ENCODE results near the gene MAML2. TPM values are rescaled to one million over a fixed set of nuclear protein-coding genes. Genes with fewer than 3 reads are reported as not detected.

MAML2 gene
- total and polyA plus RNA-seq, 2 of the 13 experiments (the other 11 are each of a cell fraction or from before 2014, with no cell fraction given): 2.3 to 25.9 TPM

DNA sequence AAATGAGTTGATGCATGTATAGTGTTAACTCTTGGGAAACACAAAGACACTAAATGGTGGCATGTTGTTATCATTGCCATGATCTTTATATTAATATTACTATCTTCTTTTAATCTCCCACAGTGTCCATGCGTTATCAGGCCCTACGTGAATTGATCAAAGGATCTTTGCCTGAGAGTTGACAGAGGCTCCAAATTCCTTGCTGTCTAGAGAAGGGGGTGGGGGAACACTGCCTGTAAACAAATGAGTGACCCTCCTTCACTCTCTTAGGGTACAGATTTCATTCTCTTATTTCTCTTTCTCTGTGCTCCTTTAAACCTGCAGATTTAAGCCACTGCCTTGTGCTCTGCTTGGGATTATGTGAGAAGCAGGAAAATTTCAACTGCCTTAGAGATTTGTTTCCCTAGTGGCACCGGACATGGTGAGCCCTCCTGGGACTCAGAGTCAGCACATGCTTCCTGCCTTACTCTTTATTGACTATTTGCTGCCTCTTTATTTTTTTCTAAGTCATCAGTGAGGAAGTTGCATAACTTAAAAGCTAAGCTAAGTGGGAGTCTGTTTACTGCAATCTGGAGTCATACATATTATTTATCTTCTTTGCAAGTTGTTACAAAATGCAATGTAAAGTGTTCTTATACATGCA lies 122.9 kb downstream of the MAML2 start (continued):
- 0 out of 2 replicates have a peak, but pooled peaks have one; percentile 21 for TF ChIP-seq PPARG (CRISPR knock-in tag; conservative IDR thresholded peaks at IDR 0.05)
- TF ChIP-seq ZNF333 (CRISPR knock-in tag; IDR thresholded peaks at IDR 0.05; ENCODE audit: borderline replicate concordance): no peak
- no peak for TF ChIP-seq SP140L (CRISPR knock-in tag; IDR thresholded peaks at IDR 0.05; ENCODE audit: borderline replicate concordance)
- no peak for TF ChIP-seq GPN1 (CRISPR knock-in tag; IDR thresholded peaks at IDR 0.05; ENCODE audit: borderline replicate concordance)
- TF ChIP-seq, protein P1, sequence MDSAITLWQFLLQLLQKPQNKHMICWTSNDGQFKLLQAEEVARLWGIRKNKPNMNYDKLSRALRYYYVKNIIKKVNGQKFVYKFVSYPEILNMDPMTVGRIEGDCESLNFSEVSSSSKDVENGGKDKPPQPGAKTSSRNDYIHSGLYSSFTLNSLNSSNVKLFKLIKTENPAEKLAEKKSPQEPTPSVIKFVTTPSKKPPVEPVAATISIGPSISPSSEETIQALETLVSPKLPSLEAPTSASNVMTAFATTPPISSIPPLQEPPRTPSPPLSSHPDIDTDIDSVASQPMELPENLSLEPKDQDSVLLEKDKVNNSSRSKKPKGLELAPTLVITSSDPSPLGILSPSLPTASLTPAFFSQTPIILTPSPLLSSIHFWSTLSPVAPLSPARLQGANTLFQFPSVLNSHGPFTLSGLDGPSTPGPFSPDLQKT (CRISPR knock-in tag; IDR thresholded peaks at IDR 0.05; ENCODE audit: borderline replicate concordance): no peak
- TF ChIP-seq NFYC (CRISPR knock-in tag; IDR thresholded peaks at IDR 0.05): no peak
- TF ChIP-seq, protein P2, sequence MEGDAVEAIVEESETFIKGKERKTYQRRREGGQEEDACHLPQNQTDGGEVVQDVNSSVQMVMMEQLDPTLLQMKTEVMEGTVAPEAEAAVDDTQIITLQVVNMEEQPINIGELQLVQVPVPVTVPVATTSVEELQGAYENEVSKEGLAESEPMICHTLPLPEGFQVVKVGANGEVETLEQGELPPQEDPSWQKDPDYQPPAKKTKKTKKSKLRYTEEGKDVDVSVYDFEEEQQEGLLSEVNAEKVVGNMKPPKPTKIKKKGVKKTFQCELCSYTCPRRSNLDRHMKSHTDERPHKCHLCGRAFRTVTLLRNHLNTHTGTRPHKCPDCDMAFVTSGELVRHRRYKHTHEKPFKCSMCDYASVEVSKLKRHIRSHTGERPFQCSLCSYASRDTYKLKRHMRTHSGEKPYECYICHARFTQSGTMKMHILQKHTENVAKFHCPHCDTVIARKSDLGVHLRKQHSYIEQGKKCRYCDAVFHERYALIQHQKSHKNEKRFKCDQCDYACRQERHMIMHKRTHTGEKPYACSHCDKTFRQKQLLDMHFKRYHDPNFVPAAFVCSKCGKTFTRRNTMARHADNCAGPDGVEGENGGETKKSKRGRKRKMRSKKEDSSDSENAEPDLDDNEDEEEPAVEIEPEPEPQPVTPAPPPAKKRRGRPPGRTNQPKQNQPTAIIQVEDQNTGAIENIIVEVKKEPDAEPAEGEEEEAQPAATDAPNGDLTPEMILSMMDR (CRISPR knock-in tag; IDR thresholded peaks at IDR 0.05): no peak
- TF ChIP-seq ZNF256 (CRISPR knock-in tag; conservative IDR thresholded peaks at IDR 0.05): no peak
- TF ChIP-seq ZNF782 (CRISPR knock-in tag; IDR thresholded peaks at IDR 0.05; ENCODE audit: borderline replicate concordance): no peak
- no peak for TF ChIP-seq ZFYVE20 (CRISPR knock-in tag; IDR thresholded peaks at IDR 0.05; ENCODE audit: borderline replicate concordance, low read depth)
- no peak for TF ChIP-seq ETV6 (CRISPR knock-in tag; conservative IDR thresholded peaks at IDR 0.05)
- no peak for TF ChIP-seq EED (CRISPR knock-in tag; IDR thresholded peaks at IDR 0.05)
- no peak for TF ChIP-seq ZSCAN25 (CRISPR knock-in tag; IDR thresholded peaks at IDR 0.05)
- TF ChIP-seq, protein P3, sequence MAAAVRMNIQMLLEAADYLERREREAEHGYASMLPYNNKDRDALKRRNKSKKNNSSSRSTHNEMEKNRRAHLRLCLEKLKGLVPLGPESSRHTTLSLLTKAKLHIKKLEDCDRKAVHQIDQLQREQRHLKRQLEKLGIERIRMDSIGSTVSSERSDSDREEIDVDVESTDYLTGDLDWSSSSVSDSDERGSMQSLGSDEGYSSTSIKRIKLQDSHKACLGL (CRISPR knock-in tag; IDR thresholded peaks at IDR 0.05): no peak
- no peak for TF ChIP-seq ATF7-NPFF (CRISPR knock-in tag; IDR thresholded peaks at IDR 0.05; ENCODE audit: low read depth)
- no peak for TF ChIP-seq KLF6 (CRISPR knock-in tag; IDR thresholded peaks at IDR 0.05)
- TF ChIP-seq, protein P4, sequence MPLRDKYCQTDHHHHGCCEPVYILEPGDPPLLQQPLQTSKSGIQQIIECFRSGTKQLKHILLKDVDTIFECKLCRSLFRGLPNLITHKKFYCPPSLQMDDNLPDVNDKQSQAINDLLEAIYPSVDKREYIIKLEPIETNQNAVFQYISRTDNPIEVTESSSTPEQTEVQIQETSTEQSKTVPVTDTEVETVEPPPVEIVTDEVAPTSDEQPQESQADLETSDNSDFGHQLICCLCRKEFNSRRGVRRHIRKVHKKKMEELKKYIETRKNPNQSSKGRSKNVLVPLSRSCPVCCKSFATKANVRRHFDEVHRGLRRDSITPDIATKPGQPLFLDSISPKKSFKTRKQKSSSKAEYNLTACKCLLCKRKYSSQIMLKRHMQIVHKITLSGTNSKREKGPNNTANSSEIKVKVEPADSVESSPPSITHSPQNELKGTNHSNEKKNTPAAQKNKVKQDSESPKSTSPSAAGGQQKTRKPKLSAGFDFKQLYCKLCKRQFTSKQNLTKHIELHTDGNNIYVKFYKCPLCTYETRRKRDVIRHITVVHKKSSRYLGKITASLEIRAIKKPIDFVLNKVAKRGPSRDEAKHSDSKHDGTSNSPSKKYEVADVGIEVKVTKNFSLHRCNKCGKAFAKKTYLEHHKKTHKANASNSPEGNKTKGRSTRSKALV (CRISPR knock-in tag; IDR thresholded peaks at IDR 0.05): no peak
- TF ChIP-seq, protein P5, sequence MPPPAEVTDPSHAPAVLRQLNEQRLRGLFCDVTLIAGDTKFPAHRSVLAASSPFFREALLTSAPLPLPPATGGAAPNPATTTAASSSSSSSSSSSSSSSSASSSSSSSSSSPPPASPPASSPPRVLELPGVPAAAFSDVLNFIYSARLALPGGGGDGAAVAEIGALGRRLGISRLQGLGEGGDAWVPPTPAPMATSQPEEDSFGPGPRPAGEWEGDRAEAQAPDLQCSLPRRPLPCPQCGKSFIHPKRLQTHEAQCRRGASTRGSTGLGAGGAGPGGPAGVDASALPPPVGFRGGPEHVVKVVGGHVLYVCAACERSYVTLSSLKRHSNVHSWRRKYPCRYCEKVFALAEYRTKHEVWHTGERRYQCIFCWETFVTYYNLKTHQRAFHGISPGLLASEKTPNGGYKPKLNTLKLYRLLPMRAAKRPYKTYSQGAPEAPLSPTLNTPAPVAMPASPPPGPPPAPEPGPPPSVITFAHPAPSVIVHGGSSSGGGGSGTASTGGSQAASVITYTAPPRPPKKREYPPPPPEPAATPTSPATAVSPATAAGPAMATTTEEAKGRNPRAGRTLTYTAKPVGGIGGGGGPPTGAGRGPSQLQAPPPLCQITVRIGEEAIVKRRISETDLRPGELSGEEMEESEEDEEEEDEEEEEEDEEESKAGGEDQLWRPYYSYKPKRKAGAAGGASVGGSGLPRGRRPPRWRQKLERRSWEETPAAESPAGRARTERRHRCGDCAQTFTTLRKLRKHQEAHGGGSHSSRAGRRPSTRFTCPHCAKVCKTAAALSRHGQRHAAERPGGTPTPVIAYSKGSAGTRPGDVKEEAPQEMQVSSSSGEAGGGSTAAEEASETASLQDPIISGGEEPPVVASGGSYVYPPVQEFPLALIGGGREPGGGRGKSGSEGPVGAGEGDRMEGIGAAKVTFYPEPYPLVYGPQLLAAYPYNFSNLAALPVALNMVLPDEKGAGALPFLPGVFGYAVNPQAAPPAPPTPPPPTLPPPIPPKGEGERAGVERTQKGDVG (CRISPR knock-in tag; IDR thresholded peaks at IDR 0.05; ENCODE audit: borderline replicate concordance): no peak
- peak in 1 of 2 experiments; percentile 69; a peak in 1 of 4 replicates for TF ChIP-seq KLF16 (CRISPR knock-in tag; IDR thresholded peaks at IDR 0.05)
- TF ChIP-seq ZC3H4 (CRISPR knock-in tag; IDR thresholded peaks at IDR 0.05; ENCODE audit: borderline replicate concordance): no peak
- TF ChIP-seq GABPA (IDR thresholded peaks at IDR 0.05; ENCODE audit: low read depth, low read length): no peak
- TF ChIP-seq GABPA (CRISPR knock-in tag; IDR thresholded peaks at IDR 0.05; ENCODE audit: low read depth): peak; percentile 61
